Measurements from ENCODE around the gene CFAP46. TPM values are rescaled to one million over a fixed set of nuclear protein-coding genes. Genes with fewer than 3 reads are reported as not detected.

The CFAP46 gene
- total and polyA plus RNA-seq, 4 donors, result 0.33 to 0.59 (median 0.42) TPM

GRCh38 chr10:132807621-132808049, 134.7 kb downstream of the CFAP46 start:
- 89% methylated on average over 27 of the region's 27 CpGs for WGBS
- Histone ChIP-seq H3K4me1 (ENCODE audit: control insufficient read depth in 4 of 4, insufficient read depth in 4 of 4, low read length in 3 of 4) (no peaks in the 10 kb centered on the region), H3K9me3 (ENCODE audit: control insufficient read depth in 4 of 4, low read length in 3 of 4) (no peaks in the 10 kb centered on the region), H3K27ac (ENCODE audit: low read depth in 1 of 2, low read length in 2 of 2) (no peak overlapping the region), H3K9ac (ENCODE audit: low read depth in 1 of 2, low read length in 2 of 2) (no peak overlapping the region), H3K36me3 (ENCODE audit: control insufficient read depth in 4 of 4, insufficient read depth in 3 of 4, low read depth in 1 of 4, low read length in 3 of 4) (no peaks in the 10 kb centered on the region), H3K27me3 (ENCODE audit: control insufficient read depth in 4 of 4, insufficient read depth in 4 of 4, low read length in 3 of 4) (peaks cover 0 to 4% (median 0%) of the 10 kb centered on the region in 4 donors), H3K4me3 (ENCODE audit: low read depth in 1 of 3, low read length in 3 of 3) (no peak overlapping the region)
- no peak for DNase-seq (ENCODE audit: low spot score)
- TF ChIP-seq RXRA (IDR thresholded peaks at IDR 0.05), result no peak
- no peak for TF ChIP-seq FOXA1 (IDR thresholded peaks at IDR 0.05)
- no peak for TF ChIP-seq HNF4G (IDR thresholded peaks at IDR 0.05)
- no peak for TF ChIP-seq GABPA (IDR thresholded peaks at IDR 0.05 in 1 of 2, conservative IDR thresholded peaks at IDR 0.05 in 1 of 2)
- no peak for TF ChIP-seq ATF3 (IDR thresholded peaks at IDR 0.05)
- TF ChIP-seq, protein P1, sequence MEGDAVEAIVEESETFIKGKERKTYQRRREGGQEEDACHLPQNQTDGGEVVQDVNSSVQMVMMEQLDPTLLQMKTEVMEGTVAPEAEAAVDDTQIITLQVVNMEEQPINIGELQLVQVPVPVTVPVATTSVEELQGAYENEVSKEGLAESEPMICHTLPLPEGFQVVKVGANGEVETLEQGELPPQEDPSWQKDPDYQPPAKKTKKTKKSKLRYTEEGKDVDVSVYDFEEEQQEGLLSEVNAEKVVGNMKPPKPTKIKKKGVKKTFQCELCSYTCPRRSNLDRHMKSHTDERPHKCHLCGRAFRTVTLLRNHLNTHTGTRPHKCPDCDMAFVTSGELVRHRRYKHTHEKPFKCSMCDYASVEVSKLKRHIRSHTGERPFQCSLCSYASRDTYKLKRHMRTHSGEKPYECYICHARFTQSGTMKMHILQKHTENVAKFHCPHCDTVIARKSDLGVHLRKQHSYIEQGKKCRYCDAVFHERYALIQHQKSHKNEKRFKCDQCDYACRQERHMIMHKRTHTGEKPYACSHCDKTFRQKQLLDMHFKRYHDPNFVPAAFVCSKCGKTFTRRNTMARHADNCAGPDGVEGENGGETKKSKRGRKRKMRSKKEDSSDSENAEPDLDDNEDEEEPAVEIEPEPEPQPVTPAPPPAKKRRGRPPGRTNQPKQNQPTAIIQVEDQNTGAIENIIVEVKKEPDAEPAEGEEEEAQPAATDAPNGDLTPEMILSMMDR (IDR thresholded peaks at IDR 0.05; ENCODE audit: low read depth, low read length, missing input control), result no peak
- TF ChIP-seq YY1 (IDR thresholded peaks at IDR 0.05), result no peak
- TF ChIP-seq NR2F2 (IDR thresholded peaks at IDR 0.05), result no peak
- TF ChIP-seq SP1 (IDR thresholded peaks at IDR 0.05), result no peak
- no peak for TF ChIP-seq TAF1 (conservative IDR thresholded peaks at IDR 0.05)
- TF ChIP-seq FOXA2 (IDR thresholded peaks at IDR 0.05), result no peak
- TF ChIP-seq HNF4A (conservative IDR thresholded peaks at IDR 0.05), result no peak
- TF ChIP-seq EGR1 (IDR thresholded peaks at IDR 0.05; ENCODE audit: low read depth in 2 of 2), result no peak
- TF ChIP-seq ZBTB33 (IDR thresholded peaks at IDR 0.05), result no peak
- TF ChIP-seq RAD21 (IDR thresholded peaks at IDR 0.05), result no peak
- TF ChIP-seq, protein P2, sequence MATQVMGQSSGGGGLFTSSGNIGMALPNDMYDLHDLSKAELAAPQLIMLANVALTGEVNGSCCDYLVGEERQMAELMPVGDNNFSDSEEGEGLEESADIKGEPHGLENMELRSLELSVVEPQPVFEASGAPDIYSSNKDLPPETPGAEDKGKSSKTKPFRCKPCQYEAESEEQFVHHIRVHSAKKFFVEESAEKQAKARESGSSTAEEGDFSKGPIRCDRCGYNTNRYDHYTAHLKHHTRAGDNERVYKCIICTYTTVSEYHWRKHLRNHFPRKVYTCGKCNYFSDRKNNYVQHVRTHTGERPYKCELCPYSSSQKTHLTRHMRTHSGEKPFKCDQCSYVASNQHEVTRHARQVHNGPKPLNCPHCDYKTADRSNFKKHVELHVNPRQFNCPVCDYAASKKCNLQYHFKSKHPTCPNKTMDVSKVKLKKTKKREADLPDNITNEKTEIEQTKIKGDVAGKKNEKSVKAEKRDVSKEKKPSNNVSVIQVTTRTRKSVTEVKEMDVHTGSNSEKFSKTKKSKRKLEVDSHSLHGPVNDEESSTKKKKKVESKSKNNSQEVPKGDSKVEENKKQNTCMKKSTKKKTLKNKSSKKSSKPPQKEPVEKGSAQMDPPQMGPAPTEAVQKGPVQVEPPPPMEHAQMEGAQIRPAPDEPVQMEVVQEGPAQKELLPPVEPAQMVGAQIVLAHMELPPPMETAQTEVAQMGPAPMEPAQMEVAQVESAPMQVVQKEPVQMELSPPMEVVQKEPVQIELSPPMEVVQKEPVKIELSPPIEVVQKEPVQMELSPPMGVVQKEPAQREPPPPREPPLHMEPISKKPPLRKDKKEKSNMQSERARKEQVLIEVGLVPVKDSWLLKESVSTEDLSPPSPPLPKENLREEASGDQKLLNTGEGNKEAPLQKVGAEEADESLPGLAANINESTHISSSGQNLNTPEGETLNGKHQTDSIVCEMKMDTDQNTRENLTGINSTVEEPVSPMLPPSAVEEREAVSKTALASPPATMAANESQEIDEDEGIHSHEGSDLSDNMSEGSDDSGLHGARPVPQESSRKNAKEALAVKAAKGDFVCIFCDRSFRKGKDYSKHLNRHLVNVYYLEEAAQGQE (IDR thresholded peaks at IDR 0.05), result no peak
- TF ChIP-seq, protein P3, sequence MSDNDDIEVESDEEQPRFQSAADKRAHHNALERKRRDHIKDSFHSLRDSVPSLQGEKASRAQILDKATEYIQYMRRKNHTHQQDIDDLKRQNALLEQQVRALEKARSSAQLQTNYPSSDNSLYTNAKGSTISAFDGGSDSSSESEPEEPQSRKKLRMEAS (IDR thresholded peaks at IDR 0.05), result no peak
- TF ChIP-seq JUND (IDR thresholded peaks at IDR 0.05), result no peak

Data from liver (tissue), 9 donors.